Endothelial cell of umbilical vein (primary cell): ENCODE measurements around the gene ZNF234. TPM values are rescaled to one million over a fixed set of nuclear protein-coding genes. Genes with fewer than 3 reads are reported as not detected.
A peak's percentile ranks its signal among the peaks of the same experiment; 100 is the strongest.

Source experiments
- BruUV-seq: library from RNA; stranded (reverse); fragments of 400-500 nt; replicated peaks from 2 replicates; lab custom pipeline; 2021; lab: Mats Ljungman, UMichigan
- CTCF ChIA-PET: fragments of 300-600, 350-600 bp; sonication (Branson Sonifier 250); formaldehyde crosslinking; loops from one replicate; lab custom pipeline; 2021; ENCODE audit warnings: antibody characterized with exemption, inconsistent platforms; lab: Charles Lee
- POLR2A ChIA-PET: fragments of 300-600, 350-600 bp; sonication (Branson Sonifier 250); formaldehyde crosslinking; loops from one replicate; lab custom pipeline; 2021; ENCODE audit warnings: antibody characterized with exemption, inconsistent platforms; lab: Charles Lee
- DNase-seq: peaks from one replicate; pipeline ENCODE4 v3.0.0-alpha.2; 2011; ENCODE audit warnings: low read depth, low spot score
- FAIRE-seq: peaks from 2 replicates; lab custom pipeline; 2011; peaks lifted over from hg19 to GRCh38; lab: Jason Lieb, UNC
- H2AFZ ChIP-seq: 2 replicates; pipeline ENCODE4 v1.6.0; 2012; ENCODE audit warnings: low read depth, low read length, control low read depth, inconsistent platforms
- H3K27ac ChIP-seq: 2 replicates; pipeline ENCODE4 v1.5.1; 2011; ENCODE audit warnings: low read depth, mild to moderate bottlenecking, control low read depth, low read length, moderate library complexity; ENCODE audit not compliant: insufficient read depth
- H3K27me3 ChIP-seq, 2 experiments: 2 replicates each; pipeline versions ENCODE4 v1.6.0 to v1.6.1; 2011; ENCODE audit warnings: low read length in 2 of 2, mixed read lengths in 1 of 2; ENCODE audit not compliant: control insufficient read depth in 2 of 2, insufficient read depth in 2 of 2
- H3K36me3 ChIP-seq, 2 experiments: 2 replicates in 1 of 2; 3 replicates in 1 of 2; pipeline ENCODE4 v1.5.1; 2011; ENCODE audit warnings: low read length in 2 of 2, mild to moderate bottlenecking in 1 of 2, moderate library complexity in 1 of 2; ENCODE audit not compliant: control insufficient read depth in 2 of 2, insufficient read depth in 2 of 2; ENCODE audit errors: extremely low read depth in 1 of 2
- H3K4me1 ChIP-seq: 3 replicates; pipeline ENCODE4 v1.5.1; 2011; ENCODE audit warnings: mild to moderate bottlenecking, low read length; ENCODE audit not compliant: control insufficient read depth, insufficient read depth; ENCODE audit errors: extremely low read depth
- H3K4me2 ChIP-seq: 2 replicates; pipeline ENCODE4 v1.6.1; 2011; ENCODE audit warnings: low read length, control low read depth, mixed read lengths; ENCODE audit not compliant: insufficient read depth
- H3K4me3 ChIP-seq, 3 experiments: fragments of 200-600 bp in 1 of 3; sonication (generic), shearing (Covaris generic) in 1 of 3; replicated peaks in 1 of 3; 2 replicates each; pipeline ENCODE4 v1.5.1; 2011 to 2016; ENCODE audit warnings: control low read depth in 3 of 3, low read length in 3 of 3, mild to moderate bottlenecking in 2 of 3, inconsistent platforms in 1 of 3, low read depth in 1 of 3, moderate library complexity in 1 of 3; ENCODE audit not compliant: insufficient read depth in 1 of 3
- H3K79me2 ChIP-seq: 2 replicates; pipeline ENCODE4 v1.6.0; 2012; ENCODE audit warnings: low read length, inconsistent platforms; ENCODE audit not compliant: control insufficient read depth, insufficient read depth
- H3K9ac ChIP-seq: replicated peaks from 2 replicates; pipeline ENCODE3; 2011; ENCODE audit warnings: low read length, control low read depth; ENCODE audit not compliant: insufficient read depth; ENCODE audit errors: extremely low read depth
- H3K9me1 ChIP-seq: replicated peaks from 3 replicates; pipeline ENCODE4 v1.6.0; 2011; ENCODE audit warnings: mild to moderate bottlenecking, low read length; ENCODE audit not compliant: control insufficient read depth, insufficient read depth; ENCODE audit errors: extremely low read depth
- H3K9me3 ChIP-seq: replicated peaks from 2 replicates; pipeline ENCODE4 v1.5.1; 2012; ENCODE audit warnings: low read length, inconsistent platforms; ENCODE audit not compliant: control insufficient read depth, insufficient read depth
- H4K20me1 ChIP-seq: replicated peaks from 2 replicates; pipeline ENCODE3; 2011; ENCODE audit warnings: mild to moderate bottlenecking, low read length; ENCODE audit not compliant: control insufficient read depth, insufficient read depth; ENCODE audit errors: extremely low read depth
- EZH2 ChIP-seq: IDR thresholded peaks from 2 replicates; pipeline ENCODE4 v1.6.1; 2012; ENCODE audit warnings: borderline replicate concordance, low read depth, mild to moderate bottlenecking, moderate library complexity, low read length, inconsistent platforms; ENCODE audit not compliant: severe bottlenecking
- FOS ChIP-seq: IDR thresholded peaks from 2 replicates; pipeline ENCODE4 v1.6.1; 2011; ENCODE audit warnings: mild to moderate bottlenecking, low read length, moderate library complexity, borderline replicate concordance; ENCODE audit not compliant: insufficient read depth
- GATA2 ChIP-seq: IDR thresholded peaks from 2 replicates; pipeline ENCODE4 v1.7.0; 2011; ENCODE audit warnings: low read depth, mild to moderate bottlenecking, moderate library complexity, mixed read lengths, low read length; ENCODE audit not compliant: insufficient read length, insufficient read depth
- JUN ChIP-seq: IDR thresholded peaks from 2 replicates; pipeline ENCODE4 v1.6.1; 2011; ENCODE audit warnings: borderline replicate concordance, low read depth; ENCODE audit not compliant: insufficient read length, insufficient read depth
- MYC ChIP-seq: IDR thresholded peaks from one replicate; pipeline ENCODE4 v1.6.1; 2011; ENCODE audit warnings: mild to moderate bottlenecking, low read depth, low read length
- POLR2A ChIP-seq: IDR thresholded peaks from 2 replicates; pipeline ENCODE4 v1.6.1; 2012; ENCODE audit warnings: low read depth, mild to moderate bottlenecking, control low read depth, low read length
- POLR2AphosphoS5 ChIP-seq: IDR thresholded peaks from 2 replicates; pipeline ENCODE4 v1.6.1; 2012; ENCODE audit warnings: low read depth, mild to moderate bottlenecking, control low read depth, low read length, moderate library complexity; ENCODE audit not compliant: insufficient read depth
- dilution Hi-C: fragments of 300-500 bp; cut with MboI; formaldehyde crosslinking; loops from one replicate; pipeline ENCODE4 v1.15.0; 2019; ENCODE audit warnings: low sequenced_read_pairs; ENCODE audit not compliant: extremely low pct_ligation_motif_present
- intact Hi-C: fragments of 100-400 bp; cut with micrococcal nuclease; formaldehyde crosslinking; loops from one replicate; pipeline ENCODE4 v1.10.0; 2022
- polyA plus RNA-seq, 4 experiments: library from polyadenylated mRNA; depleted of rRNA in 3 of 4; stranded (reverse) in 3 of 4; unstranded in 1 of 4; fragments of >200 nt; gene quantifications; 2 replicates each; pipeline versions ENCODE4 v1.2.1 to v1.2.3, GENCODE V29; 2011 to 2012; ENCODE audit warnings: missing spikeins in 1 of 4
- total RNA-seq: library from RNA; stranded (reverse); gene quantifications from 2 replicates; pipeline ENCODE4 v1.2.3, GENCODE V29; 2021
- TF ChIP-seq, protein P1 (sequence below): IDR thresholded peaks from 2 replicates; pipeline ENCODE4 v1.6.1; 2011; ENCODE audit not compliant: insufficient read depth, insufficient read length
- TF ChIP-seq, protein P2 (sequence below), 2 donors: IDR thresholded peaks; 1 replicate in 1 of 2; 2 replicates in 1 of 2; pipeline ENCODE4 v1.5.1; 2011; ENCODE audit warnings: low read length in 2 of 2, mild to moderate bottlenecking in 2 of 2, moderate library complexity in 2 of 2, control low read depth in 1 of 2, inconsistent platforms in 1 of 2, low read depth in 1 of 2; ENCODE audit not compliant: insufficient read depth in 1 of 2; ENCODE audit errors: extremely low read depth in 1 of 2

Gene ZNF234
- total and polyA plus RNA-seq, 2 donors (not counting 3 experiments of a cell fraction or from before 2014, with no cell fraction given), result 2.5 to 11.9 TPM

DNA sequence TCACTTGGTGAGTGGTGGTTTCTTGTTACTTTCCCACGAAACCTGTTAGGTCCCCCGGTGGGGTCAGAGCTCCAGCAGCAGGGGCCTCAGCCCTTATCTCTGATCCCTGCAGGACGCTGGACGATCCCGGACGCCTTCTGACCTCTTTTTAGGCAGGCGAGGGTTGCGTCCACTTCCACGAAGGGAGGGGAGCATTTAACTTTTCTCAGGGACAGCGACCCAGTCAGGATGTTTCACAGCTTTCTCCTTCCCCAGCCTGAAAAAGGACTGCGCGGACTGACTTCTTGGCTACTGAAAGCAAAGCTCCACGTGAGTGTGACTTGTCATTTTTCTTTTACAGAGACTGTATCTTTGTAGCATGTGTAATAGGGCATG is 692 bp downstream of the ZNF234 start:
- Histone ChIP-seq H4K20me1 (no peaks in the 10 kb centered on the region), H3K4me1 (peaks cover 6% of the 10 kb centered on the region), H3K4me3 (peak overlapping the region; percentile 64 to 71 (median 67)), H3K36me3 (peaks cover 1 to 2% of the 10 kb centered on the region in 2 experiments), H3K4me2 (peak overlapping the region; percentile 82), H3K9me3 (no peaks in the 10 kb centered on the region), H2AFZ (peak overlapping the region; percentile 67), H3K27me3 (no peaks in the 10 kb centered on the region), H3K79me2 (peaks cover 7% of the 10 kb centered on the region), H3K9me1 (no peaks in the 10 kb centered on the region), H3K9ac (peak overlapping the region; percentile 54), H3K27ac (no peak overlapping the region)
- DNase-seq (peak; percentile 36), FAIRE-seq (no peak)
- no TSS peak for BruUV-seq
- CTCF ChIA-PET, result interaction anchor here (1.5 kb wide), 1 partner anchor 12 kb away, joined by 5 read pairs; no protein-coding TSS in a partner anchor
- POLR2A ChIA-PET, result interaction anchor here (0.5 kb wide), 1 partner anchor 98 kb away, joined by 3 read pairs; no protein-coding TSS in a partner anchor
- intact Hi-C loops (no loop called here), dilution Hi-C loops (no loop called here)
- TF ChIP-seq, protein P1, sequence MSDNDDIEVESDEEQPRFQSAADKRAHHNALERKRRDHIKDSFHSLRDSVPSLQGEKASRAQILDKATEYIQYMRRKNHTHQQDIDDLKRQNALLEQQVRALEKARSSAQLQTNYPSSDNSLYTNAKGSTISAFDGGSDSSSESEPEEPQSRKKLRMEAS, result no peak
- TF ChIP-seq EZH2 (no peak), POLR2A (no peak), FOS (no peak), GATA2 (no peak), POLR2AphosphoS5 (no peak), MYC (no peak), JUN (no peak)
- TF ChIP-seq, protein P2, sequence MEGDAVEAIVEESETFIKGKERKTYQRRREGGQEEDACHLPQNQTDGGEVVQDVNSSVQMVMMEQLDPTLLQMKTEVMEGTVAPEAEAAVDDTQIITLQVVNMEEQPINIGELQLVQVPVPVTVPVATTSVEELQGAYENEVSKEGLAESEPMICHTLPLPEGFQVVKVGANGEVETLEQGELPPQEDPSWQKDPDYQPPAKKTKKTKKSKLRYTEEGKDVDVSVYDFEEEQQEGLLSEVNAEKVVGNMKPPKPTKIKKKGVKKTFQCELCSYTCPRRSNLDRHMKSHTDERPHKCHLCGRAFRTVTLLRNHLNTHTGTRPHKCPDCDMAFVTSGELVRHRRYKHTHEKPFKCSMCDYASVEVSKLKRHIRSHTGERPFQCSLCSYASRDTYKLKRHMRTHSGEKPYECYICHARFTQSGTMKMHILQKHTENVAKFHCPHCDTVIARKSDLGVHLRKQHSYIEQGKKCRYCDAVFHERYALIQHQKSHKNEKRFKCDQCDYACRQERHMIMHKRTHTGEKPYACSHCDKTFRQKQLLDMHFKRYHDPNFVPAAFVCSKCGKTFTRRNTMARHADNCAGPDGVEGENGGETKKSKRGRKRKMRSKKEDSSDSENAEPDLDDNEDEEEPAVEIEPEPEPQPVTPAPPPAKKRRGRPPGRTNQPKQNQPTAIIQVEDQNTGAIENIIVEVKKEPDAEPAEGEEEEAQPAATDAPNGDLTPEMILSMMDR (IDR thresholded peaks at IDR 0.05; ENCODE audit: extremely low read depth in 1 of 2, insufficient read depth in 1 of 2, low read depth in 1 of 2, low read length in 2 of 2), result no peak
